Retina (tissue), 1 donor: ENCODE data around the gene BAHCC1.
A peak's percentile ranks its signal among the peaks of the same experiment; 100 is the strongest.

Source experiments
- DNase-seq: peaks from one replicate; pipeline ENCODE4 v3.0.0-alpha.2; 2016

BAHCC1 gene

GRCh38 chr17:81500047-81500446, 104.8 kb downstream of the BAHCC1 start:
- DNase-seq = peak; percentile 28

GRCh38 chr17:81502471-81503017, 107.3 kb downstream of the BAHCC1 start:
- DNase-seq = no peak

- no peak for DNase-seq
Measured at GRCh38 chr17:81503619-81504018, 108.4 kb downstream of the BAHCC1 start.

- DNase-seq = no peak
Measured at GRCh38 chr17:81508639-81509206, 113.5 kb downstream of the BAHCC1 start.

- DNase-seq = no peak
Measured at GRCh38 chr17:81509207-81509971, 114.1 kb downstream of the BAHCC1 start.

- no peak for DNase-seq
Measured at GRCh38 chr17:81509972-81510784, 114.9 kb downstream of the BAHCC1 start.

- DNase-seq = peak; percentile 63
Measured at GRCh38 chr17:81510785-81511553, 115.7 kb downstream of the BAHCC1 start.

GRCh38 chr17:81511554-81511803, 116.2 kb downstream of the BAHCC1 start:
- DNase-seq = no peak

GRCh38 chr17:81511804-81512561, 116.7 kb downstream of the BAHCC1 start:
- peak; percentile 55 for DNase-seq

GRCh38 chr17:81512562-81513371, 117.5 kb downstream of the BAHCC1 start, which contains the start of gene ACTG1:
Gene ACTG1 (minus strand): TSS chr17:81512799. CDS start chr17:81512354, 445 bp downstream.
- DNase-seq = peak; percentile 94

GRCh38 chr17:81513372-81513752, 118.1 kb downstream of the BAHCC1 start:
- no peak for DNase-seq

GRCh38 chr17:81513753-81514488, 118.7 kb downstream of the BAHCC1 start:
- peak; percentile 90 for DNase-seq

GRCh38 chr17:81514489-81514738, 119.2 kb downstream of the BAHCC1 start:
- no peak for DNase-seq

GRCh38 chr17:81514739-81515529, 119.7 kb downstream of the BAHCC1 start:
- DNase-seq = peak; percentile 78

GRCh38 chr17:81515530-81516041, 120.3 kb downstream of the BAHCC1 start:
- no peak for DNase-seq
